NCI-H1417 (cell line): Measurements from ENCODE around the gene RANBP9.
A peak's percentile ranks its signal among the peaks of the same experiment; 100 is the strongest.

Source experiments
- DNase-seq, 3 experiments: peaks; one replicate each; lab custom pipeline; 2025; lab: John Stamatoyannopoulos, UW

RANBP9 gene

GRCh38 chr6:13653296-13653695 lies 58.3 kb downstream of the RANBP9 start:
- DNase-seq, result no peak

GRCh38 chr6:13649393-13649792 lies 62.2 kb downstream of the RANBP9 start:
- no peak for DNase-seq

GRCh38 chr6:13648850-13649249 lies 62.8 kb downstream of the RANBP9 start:
- peak in 1 of 3 experiments; percentile 6 for DNase-seq

GRCh38 chr6:13643125-13643524 lies 68.5 kb downstream of the RANBP9 start:
- DNase-seq, result no peak

- DNase-seq, result no peak
Measured at GRCh38 chr6:13641315-13641714, 70.3 kb downstream of the RANBP9 start.

- DNase-seq, result no peak
Measured at GRCh38 chr6:13638626-13639025, 73.0 kb downstream of the RANBP9 start.

- DNase-seq, result no peak
Measured at GRCh38 chr6:13638014-13638413, 73.6 kb downstream of the RANBP9 start.

GRCh38 chr6:13635948-13636658 lies 75.5 kb downstream of the RANBP9 start:
- peak in 1 of 3 experiments; percentile 20 for DNase-seq

- DNase-seq, result no peak
Measured at GRCh38 chr6:13633343-13633742, 78.3 kb downstream of the RANBP9 start.

GRCh38 chr6:13630499-13630898 lies 81.1 kb downstream of the RANBP9 start:
- no peak for DNase-seq

GRCh38 chr6:13629459-13630116 lies 82.0 kb downstream of the RANBP9 start:
- DNase-seq, result no peak

- peak in 2 of 3 experiments; percentile 1 to 25 for DNase-seq
Measured at GRCh38 chr6:13624871-13625288, 86.8 kb downstream of the RANBP9 start.

- DNase-seq, result no peak
Measured at GRCh38 chr6:13617066-13617465, 94.6 kb downstream of the RANBP9 start.

GRCh38 chr6:13615792-13616120 lies 95.9 kb downstream of the RANBP9 start:
- peak in 2 of 3 experiments; percentile 26 to 58 for DNase-seq

- DNase-seq, result peak; percentile 97 to 98 (median 98)
Measured at GRCh38 chr6:13614926-13615791, 96.5 kb downstream of the RANBP9 start, which contains the start of gene NOL7. Gene NOL7 (plus strand): TSS chr6:13615335. CDS start chr6:13615359, 24 bp downstream.

- DNase-seq, result peak in 2 of 3 experiments; percentile 77 to 84
Measured at GRCh38 chr6:13614126-13614925, 97.3 kb downstream of the RANBP9 start.

GRCh38 chr6:13613029-13613594 lies 98.5 kb downstream of the RANBP9 start:
- no peak for DNase-seq

GRCh38 chr6:13611715-13612114 lies 99.9 kb downstream of the RANBP9 start:
- DNase-seq, result no peak

- DNase-seq, result no peak
Measured at GRCh38 chr6:13605634-13606033, 106.0 kb downstream of the RANBP9 start.

GRCh38 chr6:13604546-13605416 lies 106.9 kb downstream of the RANBP9 start:
- no peak for DNase-seq
